Activated T-helper 2 cell treated with anti-CD3 and anti-CD28 coated beads, Interferon-gamma antibody, Interleukin-2, Interleukin-4, amounts not matched to agents 10 μg/mL and 5 μg/mL and 100 μg/mL, durations not matched to agents 14 hours and 24 hours and 36 hours (primary cell): ENCODE results near the gene GALNT2. TPM values are rescaled to one million over a fixed set of nuclear protein-coding genes. Genes with fewer than 3 reads are reported as not detected.

ENCODE experiments used
- DNase-seq: peaks from one replicate; pipeline ENCODE4 v3.0.0; 2021; ENCODE audit warnings: low spot score
- H3K27ac Mint-ChIP-seq: one replicate; pipeline ENCODE4 v1.8.0; 2021; ENCODE audit warnings: mixed read lengths
- H3K27me3 Mint-ChIP-seq: one replicate; pipeline ENCODE4 v1.8.0; 2021; ENCODE audit warnings: low read depth, mixed read lengths
- H3K36me3 Mint-ChIP-seq: one replicate; pipeline ENCODE4 v1.8.0; 2021; ENCODE audit warnings: low read depth, mixed read lengths
- H3K4me1 Mint-ChIP-seq: one replicate; pipeline ENCODE4 v1.8.0; 2021; ENCODE audit warnings: low read depth, mixed read lengths
- H3K4me3 Mint-ChIP-seq: one replicate; pipeline ENCODE4 v1.8.0; 2021; ENCODE audit warnings: low read depth, mild to moderate bottlenecking, moderate library complexity, mixed read lengths
- H3K9me3 Mint-ChIP-seq: one replicate; pipeline ENCODE4 v1.8.0; 2021; ENCODE audit warnings: mixed read lengths
- intact Hi-C: fragments of 100-400 bp; cut with micrococcal nuclease; formaldehyde crosslinking; loops from one replicate; pipeline ENCODE4 v1.15.1; 2023
- total RNA-seq: library from RNA; stranded (reverse); gene quantifications from 2 replicates; pipeline ENCODE4 v1.2.3, GENCODE V29; 2022

Gene GALNT2
- total RNA-seq, 1 donor from 2014 or later: 59.3 TPM

DNA sequence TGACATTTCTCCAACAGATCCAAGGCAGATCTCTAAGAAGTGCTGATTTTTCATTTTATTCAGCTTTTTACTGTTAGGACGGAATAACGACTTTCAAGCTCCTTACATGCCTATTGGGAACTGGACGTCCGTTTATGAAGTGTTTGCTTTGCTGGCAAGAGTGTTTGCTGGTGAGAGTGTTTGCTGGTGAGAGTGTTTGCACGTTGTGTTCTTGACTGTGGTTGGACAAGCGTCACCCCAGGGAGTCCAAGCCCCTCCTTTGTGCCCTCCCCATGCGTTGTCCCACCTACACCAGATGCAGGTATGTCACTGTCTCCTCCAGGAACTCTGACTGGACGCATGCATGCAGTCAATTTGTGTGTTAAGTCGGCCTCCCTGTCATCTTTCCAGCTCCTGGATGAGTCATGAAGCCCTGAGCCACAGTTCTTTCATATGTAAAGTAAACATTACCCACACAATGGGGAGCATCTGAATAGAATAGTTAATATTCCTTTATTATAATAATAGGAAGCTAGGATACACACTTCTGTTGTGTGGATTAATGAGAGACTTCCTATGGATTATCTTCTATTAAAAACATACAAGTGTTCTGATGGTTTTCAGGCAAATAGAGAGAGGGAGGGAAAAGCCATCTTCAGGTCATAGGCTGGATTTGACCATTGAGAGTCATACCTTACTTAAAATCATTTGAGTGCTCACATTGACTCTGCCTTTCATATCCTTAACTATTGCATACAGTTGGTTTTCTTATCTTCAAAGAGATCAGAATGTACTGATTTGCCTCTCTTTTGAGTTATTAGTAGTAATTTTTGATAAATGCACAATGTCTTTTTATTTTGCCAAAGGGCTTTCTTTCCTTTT lies 119.2 kb downstream of the GALNT2 start:
- Mint-ChIP-seq H3K4me1 (peaks cover 47% of the 10 kb centered on the region), H3K4me3 (no peak overlapping the region), H3K9me3 (no peaks in the 10 kb centered on the region), H3K36me3 (peaks cover 32% of the 10 kb centered on the region), H3K27ac (peak overlapping the region; percentile 34), H3K27me3 (no peaks in the 10 kb centered on the region)
- no peak for DNase-seq
- intact Hi-C loops: loop anchor here (2.0 to 5.0 kb wide), 2 partner anchors 23 to 86 kb away; no protein-coding TSS in a partner anchor

DNA sequence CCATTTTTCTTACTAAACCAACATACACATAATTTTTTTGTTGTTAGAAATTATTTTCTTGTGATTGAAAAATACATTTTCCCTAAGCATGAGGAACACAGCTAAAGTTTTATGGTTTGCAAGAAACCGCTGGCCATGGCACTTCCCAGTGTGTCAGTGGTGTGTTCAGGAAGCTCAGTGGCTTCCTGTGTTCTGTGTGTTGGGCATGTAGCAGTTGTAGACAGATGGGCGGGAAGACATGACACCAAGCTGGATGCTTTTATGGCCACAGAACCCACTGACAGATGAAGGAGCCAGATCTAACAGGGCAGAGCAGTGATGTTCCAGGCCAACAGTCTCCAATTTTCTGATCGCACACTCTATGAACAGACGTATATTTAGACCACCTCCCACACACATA lies 119.8 kb downstream of the GALNT2 start:
- Mint-ChIP-seq H3K9me3 (no peaks in the 10 kb centered on the region), H3K4me1 (peaks cover 47% of the 10 kb centered on the region), H3K27ac (peak overlapping the region; percentile 24), H3K27me3 (no peaks in the 10 kb centered on the region), H3K36me3 (peaks cover 28% of the 10 kb centered on the region), H3K4me3 (no peak overlapping the region)
- intact Hi-C loops: loop anchor here (2.0 to 5.0 kb wide), 2 partner anchors 22 to 85 kb away; no protein-coding TSS in a partner anchor
- DNase-seq: no peak

DNA sequence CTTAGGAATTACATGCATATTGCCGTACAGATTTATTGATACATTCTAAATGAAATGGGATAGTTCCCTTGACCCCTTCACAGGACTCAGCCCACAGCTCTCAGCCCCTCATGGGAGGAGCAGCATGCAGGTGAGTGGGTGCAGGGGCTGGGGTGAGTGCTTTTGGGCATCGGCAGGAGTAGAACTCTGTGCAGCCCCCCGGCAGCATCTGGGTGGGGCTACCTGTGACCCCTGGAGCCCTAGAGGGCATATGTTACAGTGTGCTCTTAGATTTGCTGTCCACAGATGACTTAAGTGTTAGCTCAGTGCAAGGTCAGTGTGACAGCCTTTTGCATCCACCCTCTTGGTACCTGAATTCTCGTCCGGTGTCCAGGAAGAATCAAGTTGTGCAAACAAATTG lies 120.3 kb downstream of the GALNT2 start:
- Mint-ChIP-seq H3K27ac (no peak overlapping the region), H3K36me3 (peaks cover 27% of the 10 kb centered on the region), H3K4me1 (peaks cover 47% of the 10 kb centered on the region), H3K9me3 (no peaks in the 10 kb centered on the region), H3K27me3 (no peaks in the 10 kb centered on the region), H3K4me3 (no peak overlapping the region)
- no peak for DNase-seq
- intact Hi-C loops: loop anchor here (2.0 to 5.0 kb wide), 2 partner anchors 22 to 85 kb away; no protein-coding TSS in a partner anchor

DNA sequence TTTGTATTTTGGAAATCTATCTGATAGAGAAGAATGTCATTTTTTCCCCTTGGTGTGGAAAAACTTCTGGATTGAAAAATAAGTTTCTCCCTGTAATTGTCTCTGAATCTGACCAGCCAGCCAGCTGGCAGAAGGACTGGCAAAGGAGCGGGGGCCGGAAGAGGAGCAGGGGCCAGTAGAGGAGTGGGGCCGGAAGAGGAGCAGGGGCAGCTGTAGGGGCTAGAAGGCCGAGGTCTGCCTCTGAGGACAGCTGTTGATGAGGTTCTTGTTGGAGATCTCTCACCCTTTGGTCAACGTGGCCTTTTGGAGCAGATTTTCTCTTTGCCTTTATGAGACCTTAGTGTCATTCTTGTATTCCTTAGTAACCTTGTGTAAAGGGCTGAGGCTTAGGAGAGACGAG lies 121.8 kb downstream of the GALNT2 start:
- H3K4me1 Mint-ChIP-seq: peaks cover 44% of the 10 kb centered on the region
- peaks cover 24% of the 10 kb centered on the region for H3K36me3 Mint-ChIP-seq
- intact Hi-C loops: loop anchor here (5.0 kb wide), 1 partner anchor 83 kb away; no protein-coding TSS in a partner anchor
- no peak overlapping the region for H3K27ac Mint-ChIP-seq
- H3K9me3 Mint-ChIP-seq: no peaks in the 10 kb centered on the region
- H3K27me3 Mint-ChIP-seq: no peaks in the 10 kb centered on the region
- no peak for DNase-seq
- no peak overlapping the region for H3K4me3 Mint-ChIP-seq

DNA sequence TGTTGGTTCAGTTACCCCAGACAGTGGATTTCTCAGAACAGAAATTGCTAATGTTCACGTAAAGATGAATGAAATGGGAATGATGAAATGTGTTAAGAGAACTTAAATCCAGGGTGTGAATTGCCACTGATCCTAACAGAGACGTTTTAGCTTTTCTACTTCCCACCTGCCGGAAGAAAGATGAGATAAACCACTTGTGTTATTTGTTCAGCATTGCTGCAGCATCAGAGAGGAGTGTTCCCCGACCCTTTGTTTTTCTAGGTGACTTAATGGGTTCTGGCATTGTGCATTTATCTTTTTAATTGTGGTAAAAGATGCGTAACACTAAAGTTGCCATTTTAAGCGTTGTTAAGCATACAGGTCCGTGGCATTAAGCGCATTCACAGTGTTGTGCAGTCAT lies 122.3 kb downstream of the GALNT2 start:
- DNase-seq: no peak
- intact Hi-C loops: loop anchor here (5.0 kb wide), 1 partner anchor 83 kb away; no protein-coding TSS in a partner anchor
- H3K27me3 Mint-ChIP-seq: no peaks in the 10 kb centered on the region
- H3K9me3 Mint-ChIP-seq: no peaks in the 10 kb centered on the region
- H3K4me3 Mint-ChIP-seq: no peak overlapping the region
- H3K4me1 Mint-ChIP-seq: peaks cover 44% of the 10 kb centered on the region
- peaks cover 23% of the 10 kb centered on the region for H3K36me3 Mint-ChIP-seq
- H3K27ac Mint-ChIP-seq: no peak overlapping the region

DNA sequence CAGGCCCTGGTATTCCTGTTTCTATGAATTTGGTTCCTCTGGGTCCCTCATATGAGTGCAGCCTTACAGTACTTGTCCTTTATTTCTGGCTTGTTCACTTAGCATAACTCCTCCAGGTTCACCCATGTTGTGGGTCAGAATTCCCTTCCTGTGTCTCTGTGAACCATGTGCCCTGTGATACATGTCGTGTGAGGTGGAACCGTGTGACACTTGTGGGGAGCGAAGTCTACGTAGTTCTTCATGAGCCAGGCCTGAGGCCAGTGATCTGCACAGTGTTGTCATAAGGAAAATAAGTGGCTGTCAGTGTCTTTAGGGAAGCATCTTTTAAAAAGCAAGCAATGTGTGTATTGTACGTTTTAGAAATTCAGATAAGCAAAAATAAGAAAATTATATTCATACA lies 122.8 kb downstream of the GALNT2 start:
- Mint-ChIP-seq H3K27me3 (no peaks in the 10 kb centered on the region), H3K4me1 (peaks cover 44% of the 10 kb centered on the region), H3K4me3 (no peak overlapping the region), H3K27ac (no peak overlapping the region), H3K9me3 (no peaks in the 10 kb centered on the region), H3K36me3 (peaks cover 18% of the 10 kb centered on the region)
- intact Hi-C loops: loop anchor here (5.0 kb wide), 1 partner anchor 82 kb away; no protein-coding TSS in a partner anchor
- no peak for DNase-seq

DNA sequence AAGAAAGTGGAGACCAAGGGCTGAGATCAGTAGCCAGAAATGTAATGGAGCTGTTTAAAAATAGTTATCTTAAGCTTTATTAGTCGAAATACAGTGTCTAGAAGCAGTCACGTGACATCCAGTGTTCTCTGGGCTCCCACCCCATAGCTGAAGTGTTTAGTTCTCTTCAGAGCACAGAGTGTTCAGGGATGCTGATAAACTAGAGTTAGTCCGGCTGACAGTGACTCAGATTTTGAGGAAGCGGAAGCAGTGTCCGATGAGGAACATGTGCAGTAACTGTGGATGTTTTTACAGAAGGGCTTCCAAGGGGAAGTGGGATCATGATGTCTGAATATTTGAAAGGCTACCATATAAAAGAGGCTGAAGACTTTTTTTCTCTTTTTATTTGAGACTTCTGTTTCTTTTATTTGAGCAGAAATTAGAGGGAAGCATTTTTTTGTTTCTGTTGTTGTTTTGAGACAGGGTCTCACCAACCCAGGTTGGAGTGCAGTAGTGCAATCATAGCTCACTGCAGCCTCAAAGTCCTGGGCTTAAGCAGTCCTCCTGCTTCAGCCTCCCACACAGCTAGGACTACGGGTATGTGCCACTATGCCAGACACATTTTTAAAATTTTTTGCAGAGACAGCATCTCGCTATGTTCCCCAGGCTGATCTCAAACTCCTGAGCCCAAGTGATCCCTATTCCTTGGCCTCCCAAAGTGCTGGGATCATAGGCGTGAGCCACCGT lies 124.2 kb downstream of the GALNT2 start:
- no peak overlapping the region for H3K4me3 Mint-ChIP-seq
- H3K9me3 Mint-ChIP-seq: no peaks in the 10 kb centered on the region
- intact Hi-C loops: no loop called here
- peaks cover 7% of the 10 kb centered on the region for H3K36me3 Mint-ChIP-seq
- no peak overlapping the region for H3K27ac Mint-ChIP-seq
- peaks cover 30% of the 10 kb centered on the region for H3K4me1 Mint-ChIP-seq
- no peaks in the 10 kb centered on the region for H3K27me3 Mint-ChIP-seq
- no peak for DNase-seq

DNA sequence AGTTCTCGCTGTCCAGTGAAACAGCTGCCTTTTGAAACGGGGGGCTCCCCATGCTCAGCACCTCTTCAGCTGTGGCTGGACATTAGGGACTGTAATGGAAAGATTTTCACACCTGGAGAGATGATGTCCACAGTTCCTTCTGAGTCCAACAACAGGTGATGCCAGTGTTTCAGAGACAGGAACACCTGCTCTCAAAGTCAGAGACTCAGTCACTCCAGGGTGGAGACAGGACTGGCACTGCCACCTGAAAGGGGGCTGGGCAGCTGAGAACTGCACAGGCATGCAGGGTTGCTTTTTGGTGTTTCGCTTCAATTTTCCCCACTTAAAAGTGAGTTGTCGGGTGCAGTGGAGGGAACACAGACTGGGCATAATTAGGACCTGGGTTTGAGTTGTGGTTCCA lies 124.8 kb downstream of the GALNT2 start:
- Mint-ChIP-seq H3K36me3 (peaks cover 4% of the 10 kb centered on the region), H3K4me1 (peaks cover 24% of the 10 kb centered on the region), H3K4me3 (no peak overlapping the region), H3K9me3 (no peaks in the 10 kb centered on the region), H3K27ac (no peak overlapping the region), H3K27me3 (no peaks in the 10 kb centered on the region)
- DNase-seq: no peak
- intact Hi-C loops: no loop called here

DNA sequence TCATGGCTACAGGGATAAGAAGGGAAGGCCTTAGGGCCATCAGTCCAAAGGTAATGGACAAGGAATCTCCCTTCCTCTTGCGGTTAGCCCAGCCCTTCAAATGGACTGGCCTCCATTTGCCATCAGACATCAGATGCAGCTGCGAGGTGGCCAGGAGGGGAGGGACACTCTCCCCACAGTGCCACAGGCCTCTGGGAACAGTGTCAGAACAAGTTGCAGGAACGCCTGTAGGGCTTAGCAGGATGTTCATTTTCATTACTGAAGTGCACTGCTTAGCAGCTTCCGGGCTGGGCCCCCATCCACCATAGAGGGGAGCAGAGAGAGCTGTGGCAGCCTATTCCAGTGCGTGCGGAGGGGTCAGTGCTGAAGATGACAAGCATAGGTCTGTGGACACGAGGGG lies 127.5 kb downstream of the GALNT2 start:
- Mint-ChIP-seq H3K9me3 (no peaks in the 10 kb centered on the region), H3K4me1 (peaks cover 12% of the 10 kb centered on the region), H3K4me3 (no peak overlapping the region), H3K36me3 (no peaks in the 10 kb centered on the region), H3K27ac (peak overlapping the region; percentile 19), H3K27me3 (no peaks in the 10 kb centered on the region)
- intact Hi-C loops: no loop called here
- DNase-seq: no peak

DNA sequence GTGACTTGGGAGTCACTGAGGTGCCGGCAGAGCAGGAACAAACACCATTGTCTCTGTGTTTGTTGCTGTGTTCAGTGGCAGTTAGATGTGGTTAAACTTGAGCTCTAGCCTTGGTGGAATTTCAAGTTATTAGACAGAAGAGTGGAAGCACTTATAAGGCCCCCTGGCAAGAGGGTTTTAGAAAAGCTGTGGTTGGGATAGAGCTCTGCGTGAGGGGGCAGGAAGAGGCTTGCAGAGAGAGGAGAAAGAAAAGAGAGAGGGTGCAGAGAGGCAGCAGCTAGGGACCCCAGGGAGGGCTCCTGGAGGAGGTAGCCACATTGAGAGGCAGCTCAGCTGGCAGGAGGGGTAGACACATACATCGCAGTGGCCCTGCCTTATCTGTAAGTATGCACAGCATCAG lies 128.2 kb downstream of the GALNT2 start:
- no peak for DNase-seq
- Mint-ChIP-seq H3K27me3 (no peaks in the 10 kb centered on the region), H3K4me1 (peaks cover 10% of the 10 kb centered on the region), H3K4me3 (no peak overlapping the region), H3K9me3 (no peaks in the 10 kb centered on the region), H3K36me3 (no peaks in the 10 kb centered on the region), H3K27ac (no peak overlapping the region)
- intact Hi-C loops: no loop called here

DNA sequence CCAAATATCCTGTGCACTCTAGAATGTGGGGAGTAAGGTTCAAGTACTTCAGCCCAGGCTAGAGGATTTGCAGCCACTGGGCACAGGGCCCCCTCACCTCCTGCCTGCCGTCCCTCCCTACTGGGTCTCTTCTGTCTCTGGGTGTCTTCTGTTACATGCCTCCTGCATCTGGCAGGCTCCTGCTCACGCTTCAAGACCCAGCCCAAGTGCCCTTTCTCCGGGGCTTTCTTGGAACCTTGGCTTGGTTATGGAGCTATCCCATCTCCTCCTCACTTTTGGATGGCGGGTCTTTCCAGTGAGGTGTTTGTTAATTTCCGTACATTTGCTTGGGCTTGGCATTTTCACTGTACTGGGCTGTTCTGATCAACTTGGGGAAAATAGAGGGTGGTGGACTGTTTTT lies 129.0 kb downstream of the GALNT2 start:
- Mint-ChIP-seq H3K27me3 (no peaks in the 10 kb centered on the region), H3K36me3 (peaks cover 2% of the 10 kb centered on the region), H3K9me3 (no peaks in the 10 kb centered on the region), H3K4me1 (peaks cover 10% of the 10 kb centered on the region), H3K27ac (no peak overlapping the region), H3K4me3 (no peak overlapping the region)
- DNase-seq: no peak
- intact Hi-C loops: no loop called here

DNA sequence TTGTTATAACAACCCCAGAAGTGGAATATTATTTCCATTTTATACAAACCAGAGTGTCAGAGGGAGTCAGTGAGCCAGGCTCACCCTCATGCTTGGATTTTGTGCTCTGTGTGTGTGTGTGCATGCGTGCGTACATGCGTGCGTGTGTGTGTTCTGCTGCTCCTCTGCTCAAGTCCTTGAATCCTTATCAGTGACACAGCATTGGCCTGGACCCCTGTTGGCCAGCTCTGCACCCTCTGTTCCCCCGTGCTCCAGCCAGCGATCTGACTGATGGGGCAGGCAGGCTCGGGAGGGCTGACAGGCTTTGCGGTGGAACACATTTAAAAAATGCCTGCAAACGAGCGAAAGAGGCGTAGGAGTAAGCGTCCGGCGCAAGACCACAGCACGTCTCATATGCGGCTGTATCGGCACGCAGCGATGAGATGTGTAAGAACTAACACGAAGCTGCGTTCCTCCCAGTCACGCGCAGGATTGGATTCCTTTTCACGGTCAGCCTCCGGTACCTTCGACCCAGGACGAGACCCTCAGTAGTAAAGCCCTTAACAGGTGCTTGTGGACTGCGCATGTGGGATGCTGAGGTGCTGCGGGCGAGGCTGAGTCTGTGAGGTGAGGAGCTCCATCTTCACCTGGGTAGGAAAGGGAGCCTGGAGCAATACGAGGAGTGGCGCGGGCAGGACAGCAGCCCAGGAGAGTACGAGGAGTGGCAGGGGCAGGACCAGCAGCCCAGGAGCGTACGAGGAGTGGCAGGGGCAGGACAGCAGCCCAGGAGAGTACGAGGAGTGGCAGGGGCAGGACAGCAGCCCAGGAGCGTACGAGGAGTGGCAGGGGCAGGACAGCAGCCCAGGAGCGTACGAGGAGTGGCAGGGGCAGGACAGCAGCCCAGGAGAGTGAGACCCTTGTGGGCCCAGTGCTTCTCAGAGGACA lies 130.9 kb downstream of the GALNT2 start:
- peaks cover 2% of the 10 kb centered on the region for H3K36me3 Mint-ChIP-seq
- DNase-seq: no peak
- H3K9me3 Mint-ChIP-seq: no peaks in the 10 kb centered on the region
- H3K4me1 Mint-ChIP-seq: peaks cover 14% of the 10 kb centered on the region
- no peaks in the 10 kb centered on the region for H3K27me3 Mint-ChIP-seq
- intact Hi-C loops: no loop called here
- no peak overlapping the region for H3K27ac Mint-ChIP-seq
- H3K4me3 Mint-ChIP-seq: no peak overlapping the region
